Liver (tissue), 9 donors: ENCODE results near the gene IP6K3. TPM values are rescaled to one million over a fixed set of nuclear protein-coding genes. Genes with fewer than 3 reads are reported as not detected.

Experiments
- DNase-seq: peaks from one replicate; pipeline ENCODE4 v3.0.0-alpha.2; 2017; ENCODE audit warnings: low spot score
- H3K27ac ChIP-seq, 2 donors: one replicate each; pipeline ENCODE4 v1.7.0; 2013; ENCODE audit warnings: inconsistent platforms in 2 of 2, low read length in 2 of 2, control low read depth in 1 of 2, low read depth in 1 of 2, mild to moderate bottlenecking in 1 of 2
- H3K27me3 ChIP-seq, 4 donors: one replicate each; pipeline versions ENCODE4 v1.6.1 to v1.7.0; 2013; ENCODE audit warnings: low read length in 3 of 4, inconsistent platforms in 1 of 4, mild to moderate bottlenecking in 1 of 4, moderate library complexity in 1 of 4; ENCODE audit not compliant: control insufficient read depth in 4 of 4, insufficient read depth in 4 of 4
- H3K36me3 ChIP-seq, 4 donors: one replicate each; pipeline versions ENCODE4 v1.6.1 to v1.7.0; 2013; ENCODE audit warnings: low read length in 3 of 4, mild to moderate bottlenecking in 3 of 4, low read depth in 1 of 4, moderate library complexity in 1 of 4; ENCODE audit not compliant: control insufficient read depth in 4 of 4, insufficient read depth in 3 of 4
- H3K4me1 ChIP-seq, 4 donors: one replicate each; pipeline versions ENCODE4 v1.6.1 to v1.7.0; 2013; ENCODE audit warnings: low read length in 3 of 4, mild to moderate bottlenecking in 3 of 4, moderate library complexity in 1 of 4; ENCODE audit not compliant: control insufficient read depth in 4 of 4, insufficient read depth in 4 of 4
- H3K4me3 ChIP-seq, 3 donors: one replicate each; pipeline versions ENCODE4 v1.6.1 to v1.7.0; 2013; ENCODE audit warnings: low read length in 3 of 3, control low read depth in 1 of 3, low read depth in 1 of 3, mild to moderate bottlenecking in 1 of 3
- H3K9ac ChIP-seq, 2 donors: one replicate each; pipeline ENCODE4 v1.7.0; 2013; ENCODE audit warnings: low read length in 2 of 2, mild to moderate bottlenecking in 2 of 2, moderate library complexity in 2 of 2, control low read depth in 1 of 2, low read depth in 1 of 2
- H3K9me3 ChIP-seq, 4 donors: one replicate each; pipeline versions ENCODE4 v1.6.1 to v1.7.0; 2013; ENCODE audit warnings: low read length in 3 of 4; ENCODE audit not compliant: control insufficient read depth in 4 of 4
- EGR1 ChIP-seq, 2 donors: IDR thresholded peaks; 2 replicates each; pipeline ENCODE4 v1.6.1; 2016 to 2018; ENCODE audit warnings: antibody characterized with exemption in 2 of 2, low read depth in 2 of 2
- FOXA1 ChIP-seq: IDR thresholded peaks from 2 replicates; pipeline ENCODE4 v1.6.1; 2016; ENCODE audit warnings: antibody characterized with exemption
- FOXA2 ChIP-seq: IDR thresholded peaks from 2 replicates; pipeline ENCODE4 v1.6.1; 2016; ENCODE audit warnings: antibody characterized with exemption
- GABPA ChIP-seq, 2 donors: IDR thresholded peaks in 1 of 2; conservative IDR thresholded peaks in 1 of 2; 2 replicates each; pipeline ENCODE4 v1.6.1; 2016; ENCODE audit warnings: antibody characterized with exemption in 2 of 2, mild to moderate bottlenecking in 1 of 2, moderate library complexity in 1 of 2
- JUND ChIP-seq, 2 donors: IDR thresholded peaks; 2 replicates each; pipeline ENCODE4 v1.6.1; 2016; ENCODE audit warnings: antibody characterized with exemption in 2 of 2
- RAD21 ChIP-seq, 2 donors: IDR thresholded peaks; 2 replicates each; pipeline ENCODE4 v1.6.1; 2016; ENCODE audit warnings: antibody characterized with exemption in 2 of 2, mild to moderate bottlenecking in 2 of 2
- RXRA ChIP-seq, 2 donors: IDR thresholded peaks; 2 replicates each; pipeline ENCODE4 v1.6.1; 2017 to 2018; ENCODE audit warnings: antibody characterized with exemption in 2 of 2, mild to moderate bottlenecking in 1 of 2
- SP1 ChIP-seq: IDR thresholded peaks from 2 replicates; pipeline ENCODE4 v1.6.1; 2018; ENCODE audit warnings: antibody characterized with exemption, mild to moderate bottlenecking
- WGBS: extraction: QIAGEN DNeasy Blood & Tissue Kit; methylation state at CpG from one replicate; pipeline ENCODE4 v1.1.7; 2013; 5-methylcytosine and 5-hydroxymethylcytosine counted together
- polyA plus RNA-seq, 2 donors: library from polyadenylated mRNA; stranded (reverse) in 1 of 2; unstranded in 1 of 2; fragments of 200-250 nt in 1 of 2; fragments of >200 nt in 1 of 2; fragmentation: Nextera tagmentation in 1 of 2; extraction: Ambion mirVana in 1 of 2; gene quantifications; one replicate each; pipeline versions ENCODE4 v1.2.1 to v1.2.3, GENCODE V29; 2013 to 2015
- total RNA-seq, 2 donors: library from RNA; depleted of rRNA; stranded (reverse); fragments of >200 nt; gene quantifications; one replicate each; pipeline ENCODE4 v1.2.3, GENCODE V29; 2014
- TF ChIP-seq, protein P1 (sequence below): IDR thresholded peaks from 2 replicates; pipeline ENCODE4 v1.6.1; 2016; ENCODE audit warnings: antibody characterized with exemption
- TF ChIP-seq, protein P2 (sequence below): IDR thresholded peaks from 2 replicates; pipeline ENCODE4 v1.6.1; 2016; ENCODE audit warnings: antibody characterized with exemption
- TF ChIP-seq, protein P3 (sequence below): IDR thresholded peaks from 2 replicates; pipeline ENCODE4 v1.6.1; 2016; ENCODE audit warnings: antibody characterized with exemption, mild to moderate bottlenecking
- donor health status: healthy.
- donor health status: healthy.
- donor health status: healthy.
- donor health status: healthy.
- donor health status: healthy.

The IP6K3 gene
- total and polyA plus RNA-seq, 4 donors: 1.5 to 12.9 (median 6.7) TPM

DNA sequence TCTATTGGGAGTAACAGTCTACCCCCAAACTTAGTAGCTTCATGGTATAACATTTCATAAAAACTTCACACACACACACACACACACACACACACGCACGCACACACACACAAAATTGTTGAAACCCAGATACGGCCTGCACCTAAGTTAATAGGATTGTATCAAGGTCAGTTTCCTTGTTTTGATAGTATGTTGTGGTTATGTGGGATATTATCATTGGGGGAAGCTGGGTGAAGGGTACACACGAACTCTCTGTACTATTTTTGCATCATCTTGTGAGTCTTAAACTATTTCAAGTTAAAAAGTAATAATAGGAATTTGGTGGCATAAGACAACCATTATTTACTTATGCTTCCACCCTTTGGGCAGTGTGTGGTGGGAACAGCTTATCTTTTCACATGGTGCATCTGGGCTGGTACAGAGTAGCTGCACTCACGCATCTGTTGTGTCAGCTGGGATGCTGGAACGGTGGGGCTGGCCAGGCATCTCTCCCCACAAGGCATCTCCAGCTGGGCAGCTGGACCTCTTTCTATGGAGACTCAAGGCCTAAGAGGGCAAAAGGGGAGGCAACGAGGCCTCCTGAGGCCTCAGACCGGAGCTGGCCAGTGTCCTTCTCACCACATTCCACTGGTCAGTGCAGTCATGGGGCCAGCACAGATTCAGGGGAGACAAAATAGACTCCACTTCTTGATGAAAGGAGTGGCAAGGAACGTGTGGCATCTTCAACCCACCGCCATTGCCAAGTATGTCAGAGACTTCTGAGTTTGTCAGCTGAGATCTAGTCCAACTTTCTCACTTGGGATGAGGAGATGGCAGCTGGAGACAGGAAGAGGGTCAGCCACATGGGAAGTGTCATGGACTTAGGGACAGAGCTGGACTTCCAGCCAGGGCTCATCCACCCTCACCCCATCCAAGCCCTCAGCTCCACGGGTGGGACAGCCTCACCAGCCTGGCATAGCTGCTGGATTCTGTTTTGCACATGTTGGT is 20.5 kb upstream of the IP6K3 start:
- H3K9ac ChIP-seq: no peak overlapping the region
- DNase-seq: no peak
- peaks cover 0 to 14% (median 5%) of the 10 kb centered on the region in 4 donors for H3K4me1 ChIP-seq
- no peak overlapping the region for H3K4me3 ChIP-seq
- H3K36me3 ChIP-seq: no peaks in the 10 kb centered on the region
- H3K27me3 ChIP-seq: no peaks in the 10 kb centered on the region
- H3K27ac ChIP-seq: no peak overlapping the region
- TF ChIP-seq EGR1 (IDR thresholded peaks at IDR 0.05; ENCODE audit: low read depth in 2 of 2) (no peak), SP1 (no peak), RXRA (IDR thresholded peaks at IDR 0.05) (no peak), FOXA2 (no peak)
- H3K9me3 ChIP-seq: no peaks in the 10 kb centered on the region
- 83% methylated on average over 11 of the region's 11 CpGs for WGBS

DNA sequence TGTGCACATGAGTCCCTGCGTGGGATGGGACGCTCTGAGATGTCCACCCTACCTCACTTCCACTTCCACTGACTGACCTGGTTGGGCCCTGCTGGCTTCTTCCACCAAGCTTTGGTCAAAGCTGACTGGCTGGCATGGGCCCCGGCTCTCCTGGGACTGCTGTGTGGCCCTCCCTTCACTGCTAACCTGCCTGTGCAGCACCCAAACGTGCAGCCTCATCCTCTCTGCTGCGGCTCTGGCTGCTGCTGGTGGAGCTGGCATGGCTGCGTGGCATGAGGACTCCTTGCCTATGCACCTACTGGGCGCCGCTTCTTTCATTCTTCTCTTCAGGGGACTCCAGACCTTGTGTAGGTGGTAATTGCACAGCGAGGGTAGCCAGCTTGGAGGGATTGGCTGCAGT is 18.7 kb upstream of the IP6K3 start:
- Histone ChIP-seq H3K9me3 (no peaks in the 10 kb centered on the region), H3K36me3 (no peaks in the 10 kb centered on the region), H3K9ac (no peak overlapping the region), H3K27ac (no peak overlapping the region), H3K4me1 (peaks cover 9 to 22% (median 17%) of the 10 kb centered on the region in 4 donors), H3K27me3 (no peaks in the 10 kb centered on the region), H3K4me3 (no peak overlapping the region)
- no peak for DNase-seq
- 94% methylated on average over 9 of the region's 9 CpGs for WGBS
- no peak for TF ChIP-seq JUND (IDR thresholded peaks at IDR 0.05)
- TF ChIP-seq FOXA1: no peak
- no peak for TF ChIP-seq GABPA (IDR thresholded peaks at IDR 0.05 in 1 of 2, conservative IDR thresholded peaks at IDR 0.05 in 1 of 2)
- TF ChIP-seq, protein P1, sequence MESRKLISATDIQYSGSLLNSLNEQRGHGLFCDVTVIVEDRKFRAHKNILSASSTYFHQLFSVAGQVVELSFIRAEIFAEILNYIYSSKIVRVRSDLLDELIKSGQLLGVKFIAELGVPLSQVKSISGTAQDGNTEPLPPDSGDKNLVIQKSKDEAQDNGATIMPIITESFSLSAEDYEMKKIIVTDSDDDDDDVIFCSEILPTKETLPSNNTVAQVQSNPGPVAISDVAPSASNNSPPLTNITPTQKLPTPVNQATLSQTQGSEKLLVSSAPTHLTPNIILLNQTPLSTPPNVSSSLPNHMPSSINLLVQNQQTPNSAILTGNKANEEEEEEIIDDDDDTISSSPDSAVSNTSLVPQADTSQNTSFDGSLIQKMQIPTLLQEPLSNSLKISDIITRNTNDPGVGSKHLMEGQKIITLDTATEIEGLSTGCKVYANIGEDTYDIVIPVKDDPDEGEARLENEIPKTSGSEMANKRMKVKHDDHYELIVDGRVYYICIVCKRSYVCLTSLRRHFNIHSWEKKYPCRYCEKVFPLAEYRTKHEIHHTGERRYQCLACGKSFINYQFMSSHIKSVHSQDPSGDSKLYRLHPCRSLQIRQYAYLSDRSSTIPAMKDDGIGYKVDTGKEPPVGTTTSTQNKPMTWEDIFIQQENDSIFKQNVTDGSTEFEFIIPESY: no peak
- TF ChIP-seq, protein P2, sequence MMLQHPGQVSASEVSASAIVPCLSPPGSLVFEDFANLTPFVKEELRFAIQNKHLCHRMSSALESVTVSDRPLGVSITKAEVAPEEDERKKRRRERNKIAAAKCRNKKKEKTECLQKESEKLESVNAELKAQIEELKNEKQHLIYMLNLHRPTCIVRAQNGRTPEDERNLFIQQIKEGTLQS: no peak
- TF ChIP-seq RAD21 (IDR thresholded peaks at IDR 0.05): no peak
- TF ChIP-seq EGR1 (IDR thresholded peaks at IDR 0.05; ENCODE audit: low read depth in 2 of 2): no peak
- no peak for TF ChIP-seq FOXA2
- TF ChIP-seq, protein P3, sequence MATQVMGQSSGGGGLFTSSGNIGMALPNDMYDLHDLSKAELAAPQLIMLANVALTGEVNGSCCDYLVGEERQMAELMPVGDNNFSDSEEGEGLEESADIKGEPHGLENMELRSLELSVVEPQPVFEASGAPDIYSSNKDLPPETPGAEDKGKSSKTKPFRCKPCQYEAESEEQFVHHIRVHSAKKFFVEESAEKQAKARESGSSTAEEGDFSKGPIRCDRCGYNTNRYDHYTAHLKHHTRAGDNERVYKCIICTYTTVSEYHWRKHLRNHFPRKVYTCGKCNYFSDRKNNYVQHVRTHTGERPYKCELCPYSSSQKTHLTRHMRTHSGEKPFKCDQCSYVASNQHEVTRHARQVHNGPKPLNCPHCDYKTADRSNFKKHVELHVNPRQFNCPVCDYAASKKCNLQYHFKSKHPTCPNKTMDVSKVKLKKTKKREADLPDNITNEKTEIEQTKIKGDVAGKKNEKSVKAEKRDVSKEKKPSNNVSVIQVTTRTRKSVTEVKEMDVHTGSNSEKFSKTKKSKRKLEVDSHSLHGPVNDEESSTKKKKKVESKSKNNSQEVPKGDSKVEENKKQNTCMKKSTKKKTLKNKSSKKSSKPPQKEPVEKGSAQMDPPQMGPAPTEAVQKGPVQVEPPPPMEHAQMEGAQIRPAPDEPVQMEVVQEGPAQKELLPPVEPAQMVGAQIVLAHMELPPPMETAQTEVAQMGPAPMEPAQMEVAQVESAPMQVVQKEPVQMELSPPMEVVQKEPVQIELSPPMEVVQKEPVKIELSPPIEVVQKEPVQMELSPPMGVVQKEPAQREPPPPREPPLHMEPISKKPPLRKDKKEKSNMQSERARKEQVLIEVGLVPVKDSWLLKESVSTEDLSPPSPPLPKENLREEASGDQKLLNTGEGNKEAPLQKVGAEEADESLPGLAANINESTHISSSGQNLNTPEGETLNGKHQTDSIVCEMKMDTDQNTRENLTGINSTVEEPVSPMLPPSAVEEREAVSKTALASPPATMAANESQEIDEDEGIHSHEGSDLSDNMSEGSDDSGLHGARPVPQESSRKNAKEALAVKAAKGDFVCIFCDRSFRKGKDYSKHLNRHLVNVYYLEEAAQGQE: no peak
